HCT116 (cell line): ENCODE data around the gene CATSPERB. TPM values are rescaled to one million over a fixed set of nuclear protein-coding genes. Genes with fewer than 3 reads are reported as not detected.

Experiments
- ATAC-seq: fragments of 200-7000 bp; cut with Tn5 transposase; 2 replicates; pipeline ENCODE4 v1.9.1; 2020; ENCODE audit warnings: mild to moderate bottlenecking, moderate library complexity
- BruUV-seq: library from RNA; stranded (reverse); fragments of 400-500 nt; replicated peaks from 2 replicates; lab custom pipeline; 2021; lab: Mats Ljungman, UMichigan
- CTCF ChIA-PET: fragments of 300-600 bp; sonication (Branson Sonifier 250); formaldehyde crosslinking; loops from one replicate; lab custom pipeline; 2021; ENCODE audit warnings: antibody characterized with exemption; lab: Charles Lee
- POLR2A ChIA-PET: fragments of 300-600, 350-600 bp; sonication (Branson Sonifier 250); formaldehyde crosslinking; loops from one replicate; lab custom pipeline; 2021; ENCODE audit warnings: antibody characterized with exemption; lab: Charles Lee
- RAD21 ChIA-PET, 2 experiments: fragments of 300-600 bp; sonication (Branson Sonifier 250); formaldehyde crosslinking; loops; one replicate each; lab custom pipeline; 2023; ENCODE audit warnings: low total read pairs in 2 of 2; ENCODE audit not compliant: uncharacterized antibody in 2 of 2, unreplicated experiment in 2 of 2, low non-redundant PET in 1 of 2; lab: Charles Lee
- DNase-seq: peaks from one replicate; pipeline ENCODE4 v3.0.0-alpha.2; 2010; ENCODE audit warnings: low read depth, low spot score
- H2AFZ ChIP-seq: fragments of 200-600 bp; shearing (Covaris generic), sonication (generic); 2 replicates; pipeline ENCODE4 v1.6.1; 2017; ENCODE audit warnings: low read depth, mixed run types, mixed read lengths, antibody characterized with exemption, low read length; ENCODE audit not compliant: poor library complexity, severe bottlenecking
- H3K27ac ChIP-seq: 2 replicates; pipeline ENCODE4 v1.5.1; 2012; ENCODE audit warnings: low read depth, low read length
- H3K27me3 ChIP-seq: fragments of 200-600 bp; sonication (generic); 2 replicates; pipeline ENCODE4 v1.6.1; 2016; ENCODE audit warnings: mixed run types, low read length, mixed read lengths; ENCODE audit not compliant: insufficient read depth
- H3K36me3 ChIP-seq, 2 experiments: fragments of 200-500 bp in 1 of 2; fragments of 200-600 bp in 1 of 2; sonication (Bioruptor generic) in 1 of 2; sonication (generic) in 1 of 2; 2 replicates each; pipeline versions ENCODE4 v1.5.1 to v1.6.1; 2014 to 2016; ENCODE audit warnings: low read length in 2 of 2, inconsistent platforms in 1 of 2, mixed read lengths in 1 of 2, mixed run types in 1 of 2; ENCODE audit not compliant: insufficient read depth in 2 of 2, control insufficient read depth in 1 of 2
- H3K4me1 ChIP-seq, 2 experiments: fragments of 200-600 bp in 1 of 2; sonication (generic) in 1 of 2; 2 replicates each; pipeline versions ENCODE4 v1.5.1 to v1.6.1; 2012 to 2017; ENCODE audit warnings: low read length in 2 of 2, inconsistent platforms in 1 of 2, mild to moderate bottlenecking in 1 of 2, mixed read lengths in 1 of 2, mixed run types in 1 of 2, moderate library complexity in 1 of 2; ENCODE audit not compliant: insufficient read depth in 2 of 2, control insufficient read depth in 1 of 2
- H3K4me2 ChIP-seq: fragments of 200-600 bp; sonication (generic); 2 replicates; pipeline ENCODE4 v1.6.1; 2017; ENCODE audit warnings: mixed run types, low read length, mixed read lengths
- H3K4me3 ChIP-seq, 2 experiments: fragments of 200-600 bp in 1 of 2; sonication (generic) in 1 of 2; replicated peaks in 1 of 2; 2 replicates each; pipeline ENCODE4 v1.5.1; 2011 to 2016; ENCODE audit warnings: low read length in 2 of 2, control low read depth in 1 of 2, low read depth in 1 of 2, mild to moderate bottlenecking in 1 of 2, mixed read lengths in 1 of 2, mixed run types in 1 of 2
- H3K79me2 ChIP-seq: fragments of 200-600 bp; sonication (generic); 2 replicates; pipeline ENCODE4 v1.6.1; 2017; ENCODE audit warnings: mild to moderate bottlenecking, mixed run types, low read length, moderate library complexity, mixed read lengths; ENCODE audit not compliant: insufficient read depth
- H3K9ac ChIP-seq: fragments of 200-600 bp; sonication (generic); 2 replicates; pipeline ENCODE4 v1.6.1; 2016; ENCODE audit warnings: low read length, mixed read lengths
- H3K9me2 ChIP-seq: fragments of 200-600 bp; sonication (generic), shearing (Covaris generic); 2 replicates; pipeline ENCODE4 v1.6.1; 2017; ENCODE audit warnings: mixed run types, mild to moderate bottlenecking, moderate library complexity; ENCODE audit not compliant: insufficient read depth
- H3K9me3 ChIP-seq, 2 experiments: fragments of 200-500 bp in 1 of 2; fragments of 200-600 bp in 1 of 2; sonication (Bioruptor generic) in 1 of 2; sonication (generic) in 1 of 2; 2 replicates each; pipeline ENCODE4 v1.6.1; 2014 to 2017; ENCODE audit warnings: low read length in 2 of 2, mixed read lengths in 2 of 2, inconsistent platforms in 1 of 2, low read depth in 1 of 2, mild to moderate bottlenecking in 1 of 2, mixed run types in 1 of 2, moderate library complexity in 1 of 2; ENCODE audit not compliant: control insufficient read depth in 1 of 2, insufficient read depth in 1 of 2
- H4K20me1 ChIP-seq: fragments of 200-600 bp; sonication (generic), shearing (Covaris generic); 2 replicates; pipeline ENCODE4 v1.6.1; 2017; ENCODE audit warnings: mixed run types, mild to moderate bottlenecking, moderate library complexity; ENCODE audit not compliant: insufficient read depth
- EZH2phosphoT487 ChIP-seq: fragments of 200-600 bp; IDR thresholded peaks from 2 replicates; pipeline ENCODE4 v1.6.1; 2018; ENCODE audit warnings: antibody characterized with exemption, borderline replicate concordance
- RAD21 ChIP-seq: IDR thresholded peaks from 2 replicates; pipeline ENCODE4 v1.6.1; 2012; ENCODE audit warnings: low read depth, mild to moderate bottlenecking
- SIN3A ChIP-seq: IDR thresholded peaks from 2 replicates; pipeline ENCODE4 v1.6.1; 2012; ENCODE audit warnings: low read depth
- SP1 ChIP-seq: IDR thresholded peaks from 2 replicates; pipeline ENCODE4 v1.6.1; 2012; ENCODE audit warnings: low read depth
- ZFX ChIP-seq: fragments of 450-650 bp; IDR thresholded peaks from 2 replicates; pipeline ENCODE4 v1.6.1; 2017
- intact Hi-C: fragments of 100-400 bp; cut with micrococcal nuclease; formaldehyde crosslinking; loops from 2 replicates; pipeline ENCODE4 v1.10.0; 2022
- total RNA-seq: library from RNA; stranded (reverse); gene quantifications from one replicate; pipeline ENCODE4 v1.2.1, GENCODE V29; 2021; ENCODE audit not compliant: unreplicated experiment
- TF ChIP-seq, protein P1 (sequence below), 3 experiments: fragments of 200-600 bp in 1 of 3; sonication (generic) in 1 of 3; IDR thresholded peaks in 2 of 3; conservative IDR thresholded peaks in 1 of 3; 2 replicates each; pipeline ENCODE4 v1.5.1; 2012 to 2017; ENCODE audit warnings: low read depth in 2 of 3, low read length in 2 of 3, antibody characterized with exemption in 1 of 3, borderline replicate concordance in 1 of 3, control low read depth in 1 of 3, mild to moderate bottlenecking in 1 of 3, mixed read lengths in 1 of 3, mixed run types in 1 of 3, moderate library complexity in 1 of 3; ENCODE audit not compliant: insufficient read depth in 1 of 3

The CATSPERB gene
- total RNA-seq, 1 experiment from 2014 or later, result 0.74 TPM

- H4K20me1 ChIP-seq, result no peaks in the 10 kb centered on the region
- no TSS peak for BruUV-seq
- H3K4me3 ChIP-seq, result no peak overlapping the region
- no peak overlapping the region for H3K27ac ChIP-seq
- no peaks in the 10 kb centered on the region for H3K27me3 ChIP-seq
- POLR2A ChIA-PET, result interaction anchor here (0.5 to 1.0 kb wide), 2 partner anchors 12 to 262 kb away, joined by 3 to 4 read pairs; no protein-coding TSS in a partner anchor
- TF ChIP-seq, protein P1, sequence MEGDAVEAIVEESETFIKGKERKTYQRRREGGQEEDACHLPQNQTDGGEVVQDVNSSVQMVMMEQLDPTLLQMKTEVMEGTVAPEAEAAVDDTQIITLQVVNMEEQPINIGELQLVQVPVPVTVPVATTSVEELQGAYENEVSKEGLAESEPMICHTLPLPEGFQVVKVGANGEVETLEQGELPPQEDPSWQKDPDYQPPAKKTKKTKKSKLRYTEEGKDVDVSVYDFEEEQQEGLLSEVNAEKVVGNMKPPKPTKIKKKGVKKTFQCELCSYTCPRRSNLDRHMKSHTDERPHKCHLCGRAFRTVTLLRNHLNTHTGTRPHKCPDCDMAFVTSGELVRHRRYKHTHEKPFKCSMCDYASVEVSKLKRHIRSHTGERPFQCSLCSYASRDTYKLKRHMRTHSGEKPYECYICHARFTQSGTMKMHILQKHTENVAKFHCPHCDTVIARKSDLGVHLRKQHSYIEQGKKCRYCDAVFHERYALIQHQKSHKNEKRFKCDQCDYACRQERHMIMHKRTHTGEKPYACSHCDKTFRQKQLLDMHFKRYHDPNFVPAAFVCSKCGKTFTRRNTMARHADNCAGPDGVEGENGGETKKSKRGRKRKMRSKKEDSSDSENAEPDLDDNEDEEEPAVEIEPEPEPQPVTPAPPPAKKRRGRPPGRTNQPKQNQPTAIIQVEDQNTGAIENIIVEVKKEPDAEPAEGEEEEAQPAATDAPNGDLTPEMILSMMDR (IDR thresholded peaks at IDR 0.05 in 2 of 3, conservative IDR thresholded peaks at IDR 0.05 in 1 of 3; ENCODE audit: borderline replicate concordance in 1 of 3, insufficient read depth in 1 of 3, low read depth in 2 of 3, low read length in 2 of 3), result peak; percentile 43 to 80 (median 51); a peak in 5 of 6 replicates
- peak; percentile 88 for TF ChIP-seq RAD21
- no peak for TF ChIP-seq SP1
- TF ChIP-seq, all 23 proteins: peak for 2
- ChIA-PET CTCF (interaction anchor here (0.6 to 2.0 kb wide), 9 partner anchors 9 to 349 kb away, joined by 3 to 17 read pairs (median 5); no protein-coding TSS in a partner anchor), RAD21 (interaction anchor here in 1 of 2 experiments (0.8 to 1.0 kb wide), 2 partner anchors 209 to 262 kb away, joined by 4 to 7 read pairs; no protein-coding TSS in a partner anchor)
- Histone ChIP-seq H3K4me1 (no peaks in the 10 kb centered on the region; a peak in 1 of 4 replicates), H3K36me3 (no peaks in the 10 kb centered on the region), H2AFZ (peak overlapping the region; percentile 83), H3K79me2 (no peaks in the 10 kb centered on the region), H3K4me2 (no peak overlapping the region), H3K9ac (no peak overlapping the region), H3K9me2 (no peaks in the 10 kb centered on the region), H3K9me3 (no peaks in the 10 kb centered on the region)
- DNase-seq, result peak; percentile 26
- intact Hi-C loops, result loop anchor here (1.0 to 5.0 kb wide), 3 partner anchors 249 to 347 kb away; no protein-coding TSS in a partner anchor
- ATAC-seq, result peak; percentile 70
Observed at GRCh38 chr14:91649930-91650329, 82.0 kb downstream of the CATSPERB start.

DNA sequence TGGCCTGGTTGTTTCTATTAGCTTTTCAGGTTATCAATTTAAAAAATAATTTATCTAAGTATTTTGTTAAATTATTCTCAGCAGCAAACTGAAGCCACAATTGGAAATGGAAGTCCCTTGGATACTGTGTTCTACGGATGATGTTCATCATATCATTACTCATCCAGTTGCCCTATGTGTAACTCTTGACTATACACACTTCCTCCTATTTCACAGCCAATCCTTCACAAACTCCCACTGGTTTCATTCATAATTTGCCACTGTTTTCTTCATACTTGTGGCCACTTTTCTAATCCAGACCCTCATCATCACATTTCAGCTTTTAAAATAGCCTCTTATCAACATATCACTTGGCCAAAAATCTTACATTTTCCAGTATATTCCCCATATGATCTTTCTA, 84.0 kb downstream of the CATSPERB start:
- no peaks in the 10 kb centered on the region for H4K20me1 ChIP-seq
- no peaks in the 10 kb centered on the region for H3K27me3 ChIP-seq
- H3K9ac ChIP-seq, result no peak overlapping the region
- H3K4me2 ChIP-seq, result no peak overlapping the region
- RAD21 ChIA-PET, result no interaction called here
- H3K27ac ChIP-seq, result no peak overlapping the region
- CTCF ChIA-PET, result interaction anchor here (0.7 to 1.5 kb wide), 2 partner anchors 263 to 349 kb away, joined by 3 to 4 read pairs; no protein-coding TSS in a partner anchor
- H3K9me3 ChIP-seq, result no peaks in the 10 kb centered on the region
- H3K4me1 ChIP-seq, result no peaks in the 10 kb centered on the region
- no peaks in the 10 kb centered on the region for H3K36me3 ChIP-seq
- no TSS peak for BruUV-seq
- H3K79me2 ChIP-seq, result no peaks in the 10 kb centered on the region
- ATAC-seq (no peak), DNase-seq (no peak)
- no peaks in the 10 kb centered on the region for H3K9me2 ChIP-seq
- intact Hi-C loops, result loop anchor here (2.0 kb wide), 1 partner anchor 263 kb away; no protein-coding TSS in a partner anchor
- POLR2A ChIA-PET, result no interaction called here
- H3K4me3 ChIP-seq, result no peak overlapping the region
- TF ChIP-seq EZH2phosphoT487 (no peak), ZFX (no peak), SIN3A (no peak)
- TF ChIP-seq, protein P1 (IDR thresholded peaks at IDR 0.05 in 2 of 3, conservative IDR thresholded peaks at IDR 0.05 in 1 of 3; ENCODE audit: borderline replicate concordance in 1 of 3, insufficient read depth in 1 of 3, low read depth in 2 of 3, low read length in 2 of 3), result no peak
- H2AFZ ChIP-seq, result no peak overlapping the region
